ENCODE results near the gene KIF26B. TPM values are rescaled to one million over a fixed set of nuclear protein-coding genes. Genes with fewer than 3 reads are reported as not detected.

The KIF26B gene
- total RNA-seq, 1 experiment from 2014 or later: 1.2 TPM

DNA sequence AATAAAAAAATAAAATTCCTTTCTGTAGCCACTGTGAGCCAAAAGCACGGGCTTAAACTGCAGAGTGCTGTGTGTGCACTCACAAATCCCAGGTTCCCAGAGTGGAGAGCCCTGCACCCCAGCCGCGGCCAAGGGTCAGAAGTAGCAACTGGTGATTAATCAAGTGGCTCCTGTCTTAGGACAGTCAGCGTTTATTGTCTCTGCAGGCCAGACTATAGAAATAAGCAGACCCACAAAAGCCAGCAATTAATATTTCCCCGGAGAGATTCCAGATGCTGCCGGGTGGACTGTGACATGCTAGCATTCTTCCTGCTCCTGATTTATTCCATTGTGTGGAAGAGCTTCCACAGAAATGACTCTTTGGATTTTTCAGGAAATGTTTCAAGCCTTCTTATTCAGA, 412.2 kb downstream of the KIF26B start:
- Mint-ChIP-seq H3K36me3 (no peaks in the 10 kb centered on the region), H3K9me3 (peaks cover 8% of the 10 kb centered on the region), H3K27ac (no peak overlapping the region), H3K4me1 (no peaks in the 10 kb centered on the region), H3K27me3 (ENCODE audit: low read depth) (no peaks in the 10 kb centered on the region), H3K4me3 (no peak overlapping the region)
- CTCF ChIA-PET: no interaction called here
- no peak for ATAC-seq
- no peak for DNase-seq (ENCODE audit: low spot score)
- POLR2A ChIA-PET: no interaction called here
- TF ChIP-seq EMX1 (CRISPR knock-in tag; IDR thresholded peaks at IDR 0.05): no peak
- TF ChIP-seq E2F5 (CRISPR knock-in tag; IDR thresholded peaks at IDR 0.05): no peak
- no peak for TF ChIP-seq GTF2I (CRISPR knock-in tag; conservative IDR thresholded peaks at IDR 0.05)
- TF ChIP-seq CBFB (CRISPR knock-in tag; IDR thresholded peaks at IDR 0.05; ENCODE audit: low read depth): no peak
- TF ChIP-seq, protein P1, sequence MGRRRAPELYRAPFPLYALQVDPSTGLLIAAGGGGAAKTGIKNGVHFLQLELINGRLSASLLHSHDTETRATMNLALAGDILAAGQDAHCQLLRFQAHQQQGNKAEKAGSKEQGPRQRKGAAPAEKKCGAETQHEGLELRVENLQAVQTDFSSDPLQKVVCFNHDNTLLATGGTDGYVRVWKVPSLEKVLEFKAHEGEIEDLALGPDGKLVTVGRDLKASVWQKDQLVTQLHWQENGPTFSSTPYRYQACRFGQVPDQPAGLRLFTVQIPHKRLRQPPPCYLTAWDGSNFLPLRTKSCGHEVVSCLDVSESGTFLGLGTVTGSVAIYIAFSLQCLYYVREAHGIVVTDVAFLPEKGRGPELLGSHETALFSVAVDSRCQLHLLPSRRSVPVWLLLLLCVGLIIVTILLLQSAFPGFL (CRISPR knock-in tag; IDR thresholded peaks at IDR 0.05; ENCODE audit: borderline replicate concordance): no peak
- TF ChIP-seq RORB (CRISPR knock-in tag; IDR thresholded peaks at IDR 0.05): no peak
- TF ChIP-seq, protein P2, sequence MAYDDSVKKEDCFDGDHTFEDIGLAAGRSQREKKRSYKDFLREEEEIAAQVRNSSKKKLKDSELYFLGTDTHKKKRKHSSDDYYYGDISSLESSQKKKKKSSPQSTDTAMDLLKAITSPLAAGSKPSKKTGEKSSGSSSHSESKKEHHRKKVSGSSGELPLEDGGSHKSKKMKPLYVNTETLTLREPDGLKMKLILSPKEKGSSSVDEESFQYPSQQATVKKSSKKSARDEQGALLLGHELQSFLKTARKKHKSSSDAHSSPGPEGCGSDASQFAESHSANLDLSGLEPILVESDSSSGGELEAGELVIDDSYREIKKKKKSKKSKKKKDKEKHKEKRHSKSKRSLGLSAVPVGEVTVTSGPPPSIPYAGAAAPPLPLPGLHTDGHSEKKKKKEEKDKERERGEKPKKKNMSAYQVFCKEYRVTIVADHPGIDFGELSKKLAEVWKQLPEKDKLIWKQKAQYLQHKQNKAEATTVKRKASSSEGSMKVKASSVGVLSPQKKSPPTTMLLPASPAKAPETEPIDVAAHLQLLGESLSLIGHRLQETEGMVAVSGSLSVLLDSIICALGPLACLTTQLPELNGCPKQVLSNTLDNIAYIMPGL (CRISPR knock-in tag; IDR thresholded peaks at IDR 0.05): no peak
- TF ChIP-seq, protein P3, sequence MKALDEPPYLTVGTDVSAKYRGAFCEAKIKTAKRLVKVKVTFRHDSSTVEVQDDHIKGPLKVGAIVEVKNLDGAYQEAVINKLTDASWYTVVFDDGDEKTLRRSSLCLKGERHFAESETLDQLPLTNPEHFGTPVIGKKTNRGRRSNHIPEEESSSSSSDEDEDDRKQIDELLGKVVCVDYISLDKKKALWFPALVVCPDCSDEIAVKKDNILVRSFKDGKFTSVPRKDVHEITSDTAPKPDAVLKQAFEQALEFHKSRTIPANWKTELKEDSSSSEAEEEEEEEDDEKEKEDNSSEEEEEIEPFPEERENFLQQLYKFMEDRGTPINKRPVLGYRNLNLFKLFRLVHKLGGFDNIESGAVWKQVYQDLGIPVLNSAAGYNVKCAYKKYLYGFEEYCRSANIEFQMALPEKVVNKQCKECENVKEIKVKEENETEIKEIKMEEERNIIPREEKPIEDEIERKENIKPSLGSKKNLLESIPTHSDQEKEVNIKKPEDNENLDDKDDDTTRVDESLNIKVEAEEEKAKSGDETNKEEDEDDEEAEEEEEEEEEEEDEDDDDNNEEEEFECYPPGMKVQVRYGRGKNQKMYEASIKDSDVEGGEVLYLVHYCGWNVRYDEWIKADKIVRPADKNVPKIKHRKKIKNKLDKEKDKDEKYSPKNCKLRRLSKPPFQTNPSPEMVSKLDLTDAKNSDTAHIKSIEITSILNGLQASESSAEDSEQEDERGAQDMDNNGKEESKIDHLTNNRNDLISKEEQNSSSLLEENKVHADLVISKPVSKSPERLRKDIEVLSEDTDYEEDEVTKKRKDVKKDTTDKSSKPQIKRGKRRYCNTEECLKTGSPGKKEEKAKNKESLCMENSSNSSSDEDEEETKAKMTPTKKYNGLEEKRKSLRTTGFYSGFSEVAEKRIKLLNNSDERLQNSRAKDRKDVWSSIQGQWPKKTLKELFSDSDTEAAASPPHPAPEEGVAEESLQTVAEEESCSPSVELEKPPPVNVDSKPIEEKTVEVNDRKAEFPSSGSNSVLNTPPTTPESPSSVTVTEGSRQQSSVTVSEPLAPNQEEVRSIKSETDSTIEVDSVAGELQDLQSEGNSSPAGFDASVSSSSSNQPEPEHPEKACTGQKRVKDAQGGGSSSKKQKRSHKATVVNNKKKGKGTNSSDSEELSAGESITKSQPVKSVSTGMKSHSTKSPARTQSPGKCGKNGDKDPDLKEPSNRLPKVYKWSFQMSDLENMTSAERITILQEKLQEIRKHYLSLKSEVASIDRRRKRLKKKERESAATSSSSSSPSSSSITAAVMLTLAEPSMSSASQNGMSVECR (CRISPR knock-in tag; IDR thresholded peaks at IDR 0.05; ENCODE audit: borderline replicate concordance): no peak
- TF ChIP-seq MAX (CRISPR knock-in tag; IDR thresholded peaks at IDR 0.05): no peak
- TF ChIP-seq, protein P4, sequence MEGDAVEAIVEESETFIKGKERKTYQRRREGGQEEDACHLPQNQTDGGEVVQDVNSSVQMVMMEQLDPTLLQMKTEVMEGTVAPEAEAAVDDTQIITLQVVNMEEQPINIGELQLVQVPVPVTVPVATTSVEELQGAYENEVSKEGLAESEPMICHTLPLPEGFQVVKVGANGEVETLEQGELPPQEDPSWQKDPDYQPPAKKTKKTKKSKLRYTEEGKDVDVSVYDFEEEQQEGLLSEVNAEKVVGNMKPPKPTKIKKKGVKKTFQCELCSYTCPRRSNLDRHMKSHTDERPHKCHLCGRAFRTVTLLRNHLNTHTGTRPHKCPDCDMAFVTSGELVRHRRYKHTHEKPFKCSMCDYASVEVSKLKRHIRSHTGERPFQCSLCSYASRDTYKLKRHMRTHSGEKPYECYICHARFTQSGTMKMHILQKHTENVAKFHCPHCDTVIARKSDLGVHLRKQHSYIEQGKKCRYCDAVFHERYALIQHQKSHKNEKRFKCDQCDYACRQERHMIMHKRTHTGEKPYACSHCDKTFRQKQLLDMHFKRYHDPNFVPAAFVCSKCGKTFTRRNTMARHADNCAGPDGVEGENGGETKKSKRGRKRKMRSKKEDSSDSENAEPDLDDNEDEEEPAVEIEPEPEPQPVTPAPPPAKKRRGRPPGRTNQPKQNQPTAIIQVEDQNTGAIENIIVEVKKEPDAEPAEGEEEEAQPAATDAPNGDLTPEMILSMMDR (IDR thresholded peaks at IDR 0.05): no peak
- no peak for TF ChIP-seq ZBTB21 (CRISPR knock-in tag; IDR thresholded peaks at IDR 0.05; ENCODE audit: borderline replicate concordance)

- no peaks in the 10 kb centered on the region for H3K9me3 Mint-ChIP-seq
- no peak overlapping the region for H3K4me3 Mint-ChIP-seq
- ATAC-seq (no peak), DNase-seq (ENCODE audit: low spot score) (no peak)
- TF ChIP-seq NFATC4 (CRISPR knock-in tag; IDR thresholded peaks at IDR 0.05) (no peak), PRRX2 (CRISPR knock-in tag; IDR thresholded peaks at IDR 0.05) (no peak), TEAD4 (CRISPR knock-in tag; IDR thresholded peaks at IDR 0.05) (no peak), ZNF232 (CRISPR knock-in tag; IDR thresholded peaks at IDR 0.05) (no peak), IRF2 (CRISPR knock-in tag; IDR thresholded peaks at IDR 0.05; ENCODE audit: borderline replicate concordance, low read depth) (no peak), STAT6 (CRISPR knock-in tag; conservative IDR thresholded peaks at IDR 0.05; ENCODE audit: low read depth) (no peak), ESRRA (CRISPR knock-in tag; IDR thresholded peaks at IDR 0.05; ENCODE audit: borderline replicate concordance) (no peak)
- ChIA-PET POLR2A (no interaction called here), CTCF (interaction anchor here (0.6 kb wide), 1 partner anchor 191 kb away, joined by 3 read pairs; no protein-coding TSS in a partner anchor)
- H3K4me1 Mint-ChIP-seq: no peaks in the 10 kb centered on the region
- H3K36me3 Mint-ChIP-seq: no peaks in the 10 kb centered on the region
- H3K27me3 Mint-ChIP-seq (ENCODE audit: low read depth): no peaks in the 10 kb centered on the region
- no peak overlapping the region for H3K27ac Mint-ChIP-seq
Measured at GRCh38 chr1:245571815-245572294, 417.1 kb downstream of the KIF26B start.
